H9 (cell line): ENCODE results near the gene ZFYVE19. TPM values are rescaled to one million over a fixed set of nuclear protein-coding genes. Genes with fewer than 3 reads are reported as not detected.

ENCODE experiments used
- DNase-seq: peaks from one replicate; pipeline ENCODE4 v3.0.0-alpha.2; 2017
- H2AFZ ChIP-seq: one replicate; pipeline ENCODE4 v1.6.1; 2013; ENCODE audit warnings: mild to moderate bottlenecking, low read length, control low read depth, moderate library complexity
- H2AK5ac ChIP-seq: 2 replicates; pipeline ENCODE4 v1.6.1; 2013; ENCODE audit warnings: low read length, control low read depth, mixed read lengths; ENCODE audit not compliant: insufficient read length
- H2BK120ac ChIP-seq: one replicate; pipeline ENCODE4 v1.6.1; 2013; ENCODE audit warnings: low read depth, mild to moderate bottlenecking, low read length, control low read depth, inconsistent platforms; ENCODE audit not compliant: poor library complexity, severe bottlenecking
- H2BK12ac ChIP-seq: 2 replicates; pipeline ENCODE4 v1.6.1; 2013; ENCODE audit warnings: low read length, control low read depth, mixed read lengths, low read depth; ENCODE audit not compliant: insufficient read length
- H2BK15ac ChIP-seq: 2 replicates; pipeline ENCODE4 v1.6.1; 2013; ENCODE audit warnings: low read depth, low read length, control low read depth
- H2BK20ac ChIP-seq: one replicate; pipeline ENCODE4 v1.6.1; 2013; ENCODE audit warnings: low read depth, mild to moderate bottlenecking, low read length, control low read depth, inconsistent platforms; ENCODE audit not compliant: poor library complexity, severe bottlenecking
- H2BK5ac ChIP-seq: 2 replicates; pipeline ENCODE4 v1.6.1; 2013; ENCODE audit warnings: low read length, control low read depth, mixed read lengths; ENCODE audit not compliant: insufficient read length
- H3K14ac ChIP-seq: 2 replicates; pipeline ENCODE4 v1.6.1; 2013; ENCODE audit warnings: low read length, control low read depth; ENCODE audit not compliant: insufficient read depth
- H3K18ac ChIP-seq: 2 replicates; pipeline ENCODE4 v1.6.1; 2013; ENCODE audit warnings: low read depth, mild to moderate bottlenecking, mixed read lengths, low read length, control low read depth; ENCODE audit not compliant: insufficient read length
- H3K23ac ChIP-seq: 2 replicates; pipeline ENCODE4 v1.6.1; 2013; ENCODE audit warnings: low read length, control low read depth, mixed read lengths, low read depth; ENCODE audit not compliant: insufficient read length
- H3K23me2 ChIP-seq: 2 replicates; pipeline ENCODE4 v1.6.1; 2013; ENCODE audit warnings: low read depth, mild to moderate bottlenecking, mixed read lengths, low read length, control low read depth; ENCODE audit not compliant: insufficient read length, poor library complexity, severe bottlenecking
- H3K27ac ChIP-seq: 2 replicates; pipeline ENCODE4 v1.5.1; 2013; ENCODE audit warnings: low read length, control low read depth, mixed read lengths, low read depth; ENCODE audit not compliant: insufficient read length
- H3K27me3 ChIP-seq: 2 replicates; pipeline ENCODE4 v1.6.1; 2013; ENCODE audit warnings: low read length, control low read depth, inconsistent platforms; ENCODE audit not compliant: insufficient read depth
- H3K4ac ChIP-seq: 2 replicates; pipeline ENCODE4 v1.6.1; 2013; ENCODE audit warnings: low read depth, mild to moderate bottlenecking, control low read depth, inconsistent platforms, low read length, moderate library complexity
- H3K4me1 ChIP-seq: 2 replicates; pipeline ENCODE4 v1.6.1; 2013; ENCODE audit warnings: low read length, control low read depth, inconsistent platforms; ENCODE audit not compliant: insufficient read depth
- H3K4me2 ChIP-seq: 2 replicates; pipeline ENCODE4 v1.6.1; 2013; ENCODE audit warnings: low read length, control low read depth, mixed read lengths; ENCODE audit not compliant: insufficient read length, insufficient read depth
- H3K56ac ChIP-seq: 2 replicates; pipeline ENCODE4 v1.6.1; 2013; ENCODE audit warnings: low read depth, mild to moderate bottlenecking, mixed read lengths, low read length, control low read depth; ENCODE audit not compliant: insufficient read length
- H3K79me1 ChIP-seq: 2 replicates; pipeline ENCODE4 v1.6.1; 2013; ENCODE audit warnings: low read depth, mild to moderate bottlenecking, moderate library complexity, low read length, control low read depth, inconsistent platforms; ENCODE audit not compliant: insufficient read depth, poor library complexity, severe bottlenecking
- H3K79me2 ChIP-seq: 2 replicates; pipeline ENCODE4 v1.6.1; 2013; ENCODE audit warnings: low read length, control low read depth, inconsistent platforms; ENCODE audit not compliant: insufficient read depth
- H3K9ac ChIP-seq: 2 replicates; pipeline ENCODE4 v1.6.1; 2013; ENCODE audit warnings: low read length, control low read depth, mixed read lengths; ENCODE audit not compliant: insufficient read length; ENCODE audit errors: extremely low read depth
- H3K9me3 ChIP-seq: one replicate; pipeline ENCODE4 v1.6.1; 2013; ENCODE audit warnings: low read depth, low read length, inconsistent platforms; ENCODE audit not compliant: control insufficient read depth
- H3T11ph ChIP-seq: one replicate; pipeline ENCODE4 v1.6.1; 2013; ENCODE audit warnings: mild to moderate bottlenecking, low read length, control low read depth, inconsistent platforms
- H4K20me1 ChIP-seq: one replicate; pipeline ENCODE4 v1.6.1; 2013; ENCODE audit not compliant: control insufficient read depth, insufficient read length, insufficient read depth
- H4K5ac ChIP-seq: 2 replicates; pipeline ENCODE4 v1.6.1; 2013; ENCODE audit warnings: low read depth, mild to moderate bottlenecking, mixed read lengths, low read length, control low read depth; ENCODE audit not compliant: insufficient read length
- H4K8ac ChIP-seq: replicated peaks from 2 replicates; pipeline ENCODE4 v1.6.1; 2013; ENCODE audit warnings: low read length, control low read depth, mixed read lengths, low read depth; ENCODE audit not compliant: insufficient read length
- H4K91ac ChIP-seq: 2 replicates; pipeline ENCODE4 v1.6.1; 2013; ENCODE audit warnings: low read depth, mild to moderate bottlenecking, moderate library complexity, mixed read lengths, low read length, control low read depth; ENCODE audit not compliant: insufficient read length
- H3K27ac Mint-ChIP-seq, 3 experiments: 2 replicates in 2 of 3; 3 replicates in 1 of 3; pipeline ENCODE4 v1.8.0; 2020 to 2021; ENCODE audit warnings: mixed read lengths in 3 of 3, mild to moderate bottlenecking in 1 of 3, moderate library complexity in 1 of 3
- H3K27me3 Mint-ChIP-seq: 2 replicates; pipeline ENCODE4 v1.8.0; 2021; ENCODE audit warnings: low read depth, mild to moderate bottlenecking, moderate library complexity, mixed read lengths
- H3K36me3 Mint-ChIP-seq, 3 experiments: 2 replicates in 2 of 3; 3 replicates in 1 of 3; pipeline ENCODE4 v1.8.0; 2020 to 2021; ENCODE audit warnings: low read depth in 3 of 3, mixed read lengths in 3 of 3; ENCODE audit not compliant: insufficient read depth in 1 of 3
- H3K4me1 Mint-ChIP-seq, 2 experiments: 2 replicates each; pipeline ENCODE4 v1.8.0; 2020; ENCODE audit warnings: mixed read lengths in 2 of 2
- H3K4me3 Mint-ChIP-seq, 2 experiments: 2 replicates in 1 of 2; 3 replicates in 1 of 2; pipeline ENCODE4 v1.8.0; 2020 to 2021; ENCODE audit warnings: mild to moderate bottlenecking in 2 of 2, mixed read lengths in 2 of 2, moderate library complexity in 1 of 2
- H3K9me3 Mint-ChIP-seq, 2 experiments: 2 replicates in 1 of 2; 3 replicates in 1 of 2; pipeline ENCODE4 v1.8.0; 2020; ENCODE audit warnings: mild to moderate bottlenecking in 2 of 2, mixed read lengths in 2 of 2, moderate library complexity in 1 of 2
- CTCF ChIP-seq: fragments of 200-600 bp; sonication (generic); conservative IDR thresholded peaks from 3 replicates; pipeline ENCODE4 v1.8.0; 2021; ENCODE audit warnings: antibody characterized with exemption, mild to moderate bottlenecking
- WGBS: extraction: QIAGEN DNeasy Blood & Tissue Kit; methylation state at CpG from one replicate; pipeline ENCODE4 v1.1.7; 2013; ENCODE audit warnings: missing lambda C conversion rate, low lambda C conversion rate, mixed read lengths; ENCODE audit not compliant: insufficient read length; ENCODE audit errors: extremely low coverage; 5-methylcytosine and 5-hydroxymethylcytosine counted together
- total RNA-seq: library from RNA; stranded (reverse); gene quantifications from 2 replicates; pipeline ENCODE4 v1.2.1, GENCODE V29; 2021

The ZFYVE19 gene
- total RNA-seq, 1 experiment from 2014 or later, result 11.3 TPM

DNA sequence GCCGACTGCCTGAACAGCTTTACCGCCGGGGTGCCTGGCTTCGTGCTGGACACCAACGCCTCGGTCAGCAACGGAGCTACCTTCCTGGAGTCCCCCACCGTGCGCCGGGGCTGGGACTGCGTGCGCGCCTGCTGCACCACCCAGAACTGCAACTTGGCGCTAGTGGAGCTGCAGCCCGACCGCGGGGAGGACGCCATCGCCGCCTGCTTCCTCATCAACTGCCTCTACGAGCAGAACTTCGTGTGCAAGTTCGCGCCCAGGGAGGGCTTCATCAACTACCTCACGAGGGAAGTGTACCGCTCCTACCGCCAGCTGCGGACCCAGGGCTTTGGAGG lies 37.8 kb downstream of the ZFYVE19 start:
- H3K9me3 Mint-ChIP-seq, result no peaks in the 10 kb centered on the region
- H2AK5ac ChIP-seq, result no peak overlapping the region
- peak overlapping the region; percentile 76 for H3K14ac ChIP-seq
- H3K27ac ChIP-seq, result no peak overlapping the region
- no peak overlapping the region for H4K5ac ChIP-seq
- no peak overlapping the region for H2BK15ac ChIP-seq
- peaks cover 41% of the 10 kb centered on the region in 2 experiments for H3K4me1 Mint-ChIP-seq
- no CpG with 5 or more reads among the region's 28 CpGs for whole genome bisulfite sequencing
- H3K4me2 ChIP-seq, result peak overlapping the region; percentile 95
- H4K8ac ChIP-seq, result no peak overlapping the region
- H3K79me2 ChIP-seq, result peaks cover 8% of the 10 kb centered on the region; the same call in 1 of the 2 replicates
- H3K27me3 Mint-ChIP-seq, result peaks cover 4% of the 10 kb centered on the region
- H2BK5ac ChIP-seq, result no peak overlapping the region
- H2BK120ac ChIP-seq, result no peak overlapping the region
- no peak overlapping the region for H4K91ac ChIP-seq
- TF ChIP-seq CTCF, result no peak
- peak overlapping the region; percentile 94 for H3K4me3 Mint-ChIP-seq
- peaks cover 16 to 38% (median 30%) of the 10 kb centered on the region in 3 experiments for H3K36me3 Mint-ChIP-seq
- H3K23me2 ChIP-seq, result peaks cover 11% of the 10 kb centered on the region
- H3K27ac Mint-ChIP-seq, result peak overlapping the region; percentile 36 to 95 (median 87); a peak in 6 of 7 replicates
- no peak overlapping the region for H3K4ac ChIP-seq
- H3K4me1 ChIP-seq, result peaks cover 17% of the 10 kb centered on the region
- no peak for DNase-seq
- no peaks in the 10 kb centered on the region for H3K27me3 ChIP-seq
- no peaks in the 10 kb centered on the region for H4K20me1 ChIP-seq
- no peak overlapping the region for H3K23ac ChIP-seq
- peak overlapping the region; percentile 52 for H3K18ac ChIP-seq
- H2BK20ac ChIP-seq, result no peak overlapping the region
- H3K9me3 ChIP-seq, result no peaks in the 10 kb centered on the region
- no peak overlapping the region for H2BK12ac ChIP-seq
- H2AFZ ChIP-seq, result no peak overlapping the region
- peaks cover 5% of the 10 kb centered on the region for H3K79me1 ChIP-seq
- H3K9ac ChIP-seq, result peak overlapping the region; percentile 53
- no peak overlapping the region for H3T11ph ChIP-seq
- H3K56ac ChIP-seq, result no peak overlapping the region
